SU-DHL-6 (cell line): ENCODE results near the gene HEATR5A.

ENCODE experiments used
- H2AFZ ChIP-seq: fragments of 200-600 bp; sonication (generic); 2 replicates; pipeline ENCODE4 v1.6.1; 2014; ENCODE audit warnings: low read depth, mild to moderate bottlenecking, moderate library complexity, mixed read lengths, antibody characterized with exemption, low read length; ENCODE audit not compliant: severe bottlenecking
- H3F3A ChIP-seq: fragments of 200-600 bp; shearing (Covaris generic); 2 replicates; pipeline ENCODE4 v1.6.0; 2016; ENCODE audit warnings: antibody characterized with exemption, mild to moderate bottlenecking; ENCODE audit not compliant: insufficient read depth
- H3K27ac ChIP-seq: fragments of 200-600 bp; sonication (generic); 2 replicates; pipeline ENCODE4 v1.5.1; 2016; ENCODE audit warnings: low read depth, mild to moderate bottlenecking, low read length, moderate library complexity, mixed read lengths
- H3K27me3 ChIP-seq: fragments of 200-600 bp; sonication (generic), shearing (Covaris generic); 2 replicates; pipeline ENCODE4 v1.6.0; 2014; ENCODE audit warnings: mild to moderate bottlenecking, low read length
- H3K36me3 ChIP-seq: fragments of 200-600 bp; sonication (generic); 2 replicates; pipeline ENCODE4 v1.6.1; 2014; ENCODE audit warnings: mild to moderate bottlenecking, low read length, mixed read lengths
- H3K4me2 ChIP-seq: fragments of 300-600, 200-600 bp; shearing (Covaris generic), sonication (generic); 2 replicates; pipeline ENCODE4 v1.6.0; 2014; ENCODE audit warnings: low read length, low read depth, mild to moderate bottlenecking; ENCODE audit not compliant: poor library complexity, severe bottlenecking
- H3K4me3 ChIP-seq: fragments of 200-600 bp; sonication (generic); 2 replicates; pipeline ENCODE4 v1.5.1; 2014; ENCODE audit warnings: antibody characterized with exemption, low read length, mild to moderate bottlenecking, mixed read lengths; ENCODE audit not compliant: insufficient read depth, poor library complexity, severe bottlenecking
- H3K79me2 ChIP-seq: fragments of 200-600 bp; sonication (generic); 2 replicates; pipeline ENCODE4 v1.6.1; 2014; ENCODE audit warnings: mild to moderate bottlenecking, low read length, moderate library complexity; ENCODE audit not compliant: insufficient read depth
- H3K9ac ChIP-seq: fragments of 200-600 bp; sonication (generic); 2 replicates; pipeline ENCODE4 v1.7.0; 2014; ENCODE audit warnings: mild to moderate bottlenecking, low read length
- H3K9me2 ChIP-seq: fragments of 200-600 bp; sonication (generic); replicated peaks from 2 replicates; pipeline ENCODE4 v1.6.1; 2014; ENCODE audit warnings: low read length; ENCODE audit not compliant: insufficient read depth
- H3K9me3 ChIP-seq: fragments of 200-600 bp; sonication (generic); 2 replicates; pipeline ENCODE4 v1.6.1; 2014; ENCODE audit warnings: low read length, mixed read lengths; ENCODE audit not compliant: insufficient read depth
- H4K20me1 ChIP-seq: fragments of 200-600 bp; sonication (generic); 2 replicates; pipeline ENCODE4 v1.6.1; 2014; ENCODE audit warnings: low read depth, mild to moderate bottlenecking, antibody characterized with exemption, low read length, moderate library complexity, mixed read lengths
- EZH2phosphoT487 ChIP-seq: fragments of 200-600 bp; sonication (generic), shearing (Covaris generic); conservative IDR thresholded peaks from 2 replicates; pipeline ENCODE4 v1.6.1; 2018; ENCODE audit warnings: mild to moderate bottlenecking, antibody characterized with exemption, low read length, moderate library complexity, mixed read lengths
- TF ChIP-seq, protein P1 (sequence below): fragments of 200-600 bp; sonication (generic); IDR thresholded peaks from one replicate; pipeline ENCODE4 v1.5.1; 2017; ENCODE audit warnings: antibody characterized with exemption, mild to moderate bottlenecking, low read length, moderate library complexity; ENCODE audit not compliant: insufficient read depth, poor library complexity, severe bottlenecking

The HEATR5A gene

GRCh38 chr14:31402764-31403439 is 17.4 kb downstream of the HEATR5A start:
- no peak overlapping the region for H2AFZ ChIP-seq
- H3F3A ChIP-seq = no peaks in the 10 kb centered on the region
- no peak overlapping the region for H3K27ac ChIP-seq
- H3K9me2 ChIP-seq = no peaks in the 10 kb centered on the region
- H3K4me2 ChIP-seq = no peak overlapping the region
- peaks cover 10% of the 10 kb centered on the region; the same call in 1 of the 2 replicates for H3K36me3 ChIP-seq
- no peaks in the 10 kb centered on the region for H3K79me2 ChIP-seq
- H3K27me3 ChIP-seq = no peaks in the 10 kb centered on the region
- H3K4me3 ChIP-seq = no peak overlapping the region
- no peaks in the 10 kb centered on the region for H4K20me1 ChIP-seq
- no peak overlapping the region for H3K9ac ChIP-seq
- no peak for TF ChIP-seq EZH2phosphoT487
- TF ChIP-seq, protein P1, sequence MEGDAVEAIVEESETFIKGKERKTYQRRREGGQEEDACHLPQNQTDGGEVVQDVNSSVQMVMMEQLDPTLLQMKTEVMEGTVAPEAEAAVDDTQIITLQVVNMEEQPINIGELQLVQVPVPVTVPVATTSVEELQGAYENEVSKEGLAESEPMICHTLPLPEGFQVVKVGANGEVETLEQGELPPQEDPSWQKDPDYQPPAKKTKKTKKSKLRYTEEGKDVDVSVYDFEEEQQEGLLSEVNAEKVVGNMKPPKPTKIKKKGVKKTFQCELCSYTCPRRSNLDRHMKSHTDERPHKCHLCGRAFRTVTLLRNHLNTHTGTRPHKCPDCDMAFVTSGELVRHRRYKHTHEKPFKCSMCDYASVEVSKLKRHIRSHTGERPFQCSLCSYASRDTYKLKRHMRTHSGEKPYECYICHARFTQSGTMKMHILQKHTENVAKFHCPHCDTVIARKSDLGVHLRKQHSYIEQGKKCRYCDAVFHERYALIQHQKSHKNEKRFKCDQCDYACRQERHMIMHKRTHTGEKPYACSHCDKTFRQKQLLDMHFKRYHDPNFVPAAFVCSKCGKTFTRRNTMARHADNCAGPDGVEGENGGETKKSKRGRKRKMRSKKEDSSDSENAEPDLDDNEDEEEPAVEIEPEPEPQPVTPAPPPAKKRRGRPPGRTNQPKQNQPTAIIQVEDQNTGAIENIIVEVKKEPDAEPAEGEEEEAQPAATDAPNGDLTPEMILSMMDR = no peak
- no peaks in the 10 kb centered on the region for H3K9me3 ChIP-seq

DNA sequence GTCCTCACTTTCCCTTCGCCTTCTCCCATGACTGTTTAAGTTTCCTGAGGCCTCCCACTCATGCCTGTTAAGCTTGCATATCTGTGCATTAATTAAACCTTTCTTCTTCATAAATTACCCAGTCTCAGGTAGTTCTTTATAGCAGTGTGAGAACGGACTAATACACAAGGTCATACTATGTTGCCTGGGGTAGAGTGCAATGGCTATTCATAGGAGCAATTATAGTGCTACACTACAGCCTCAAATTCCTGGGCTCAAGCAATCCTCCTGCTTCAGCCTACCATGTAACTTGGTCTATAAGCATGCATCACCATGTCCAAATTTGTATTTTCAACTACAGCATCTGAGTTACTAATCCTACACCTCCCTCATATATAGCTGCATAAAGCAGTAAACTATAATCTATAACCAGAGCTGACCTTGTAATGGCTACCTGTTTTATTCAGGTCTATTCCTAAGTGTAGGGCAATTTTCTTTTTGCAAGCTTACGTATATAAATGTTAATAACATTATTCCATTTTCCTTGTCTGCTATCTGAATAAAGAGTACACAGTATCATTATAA is 18.9 kb downstream of the HEATR5A start:
- Histone ChIP-seq H2AFZ (no peak overlapping the region), H3K27ac (no peak overlapping the region), H3F3A (no peaks in the 10 kb centered on the region), H3K4me3 (no peak overlapping the region), H4K20me1 (no peaks in the 10 kb centered on the region), H3K4me2 (no peak overlapping the region), H3K9ac (no peak overlapping the region), H3K27me3 (no peaks in the 10 kb centered on the region), H3K36me3 (peaks cover 10% of the 10 kb centered on the region; the same call in 1 of the 2 replicates), H3K9me2 (no peaks in the 10 kb centered on the region), H3K79me2 (no peaks in the 10 kb centered on the region), H3K9me3 (no peaks in the 10 kb centered on the region)
- no peak for TF ChIP-seq EZH2phosphoT487
- TF ChIP-seq, protein P1 = no peak

- Histone ChIP-seq H2AFZ (no peak overlapping the region), H3K27ac (no peak overlapping the region), H3K9me2 (no peaks in the 10 kb centered on the region), H3K4me3 (no peak overlapping the region), H3K27me3 (no peaks in the 10 kb centered on the region), H3K9me3 (no peaks in the 10 kb centered on the region), H3K9ac (no peak overlapping the region), H3F3A (no peaks in the 10 kb centered on the region), H3K79me2 (no peaks in the 10 kb centered on the region), H3K4me2 (no peak overlapping the region), H4K20me1 (no peaks in the 10 kb centered on the region), H3K36me3 (peaks cover 10% of the 10 kb centered on the region; the same call in 1 of the 2 replicates)
- TF ChIP-seq, protein P1 = no peak
- TF ChIP-seq EZH2phosphoT487 = no peak
Measured at GRCh38 chr14:31400031-31400638, 20.2 kb downstream of the HEATR5A start.
